RWPE2 (cell line): ENCODE results near the gene CASP8AP2.
"Not testable (repeated sequence)": the region's sequence is repeated elsewhere in the genome, so short reads cannot be mapped to it uniquely, and the experiment has no call there.

Source experiments
- ATAC-seq: fragments of 200-7000 bp; cut with Tn5 transposase; 3 replicates; pipeline ENCODE4 v1.9.1; 2021; ENCODE audit warnings: low read depth
- DNase-seq: peaks from one replicate; pipeline ENCODE4 v3.0.0-alpha.2; 2020; ENCODE audit warnings: low spot score
- H3K27ac ChIP-seq: fragments of 450-650 bp; 2 replicates; pipeline ENCODE4 v1.5.1; 2017; ENCODE audit warnings: mild to moderate bottlenecking; ENCODE audit not compliant: poor library complexity, severe bottlenecking
- H3K27me3 ChIP-seq: fragments of 250-450 bp; sonication (Bioruptor Pico); 2 replicates; pipeline ENCODE4 v1.5.1; 2021; ENCODE audit warnings: mild to moderate bottlenecking, moderate library complexity; ENCODE audit not compliant: insufficient read depth, poor library complexity, severe bottlenecking
- H3K36me3 ChIP-seq: fragments of 250-450 bp; sonication (Bioruptor Pico); 2 replicates; pipeline ENCODE4 v1.5.1; 2020; ENCODE audit warnings: low read depth, mild to moderate bottlenecking, moderate library complexity
- H3K4me1 ChIP-seq: fragments of 250-450 bp; sonication (Bioruptor Pico); 2 replicates; pipeline ENCODE4 v1.5.1; 2021; ENCODE audit warnings: mild to moderate bottlenecking, moderate library complexity; ENCODE audit not compliant: insufficient read depth, poor library complexity, severe bottlenecking
- H3K4me3 ChIP-seq: fragments of 250-450 bp; sonication (Bioruptor Pico); 2 replicates; pipeline ENCODE4 v1.5.1; 2021; ENCODE audit warnings: mild to moderate bottlenecking, moderate library complexity; ENCODE audit not compliant: severe bottlenecking
- H3K9me3 ChIP-seq: fragments of 250-450 bp; sonication (Bioruptor Pico); 2 replicates; pipeline ENCODE4 v1.5.1; 2021; ENCODE audit warnings: mild to moderate bottlenecking, moderate library complexity; ENCODE audit not compliant: severe bottlenecking
- TF ChIP-seq, protein P1 (sequence below): fragments of 450-650 bp; IDR thresholded peaks from one replicate; pipeline ENCODE4 v1.5.1; 2017; ENCODE audit warnings: mild to moderate bottlenecking, moderate library complexity; ENCODE audit not compliant: poor library complexity, severe bottlenecking

Gene CASP8AP2

DNA sequence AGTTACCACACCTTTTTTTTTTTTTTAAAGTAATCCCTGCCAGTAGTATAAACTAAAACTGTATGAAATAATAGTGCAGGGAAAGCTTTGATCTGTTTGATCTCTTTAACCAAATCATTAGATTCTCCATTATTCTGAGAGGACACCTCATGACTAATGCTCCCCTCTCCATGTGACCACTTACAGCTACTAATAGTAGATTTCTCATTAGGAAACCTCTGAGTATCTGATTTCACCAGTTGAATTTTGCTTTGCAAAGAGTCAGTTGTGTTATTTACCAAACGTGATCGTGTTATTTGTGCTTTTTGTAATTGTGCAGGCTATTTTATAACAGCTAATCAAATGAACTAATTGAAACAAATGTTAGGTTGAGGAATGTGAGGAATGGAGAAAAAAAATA is 12.5 kb downstream of the CASP8AP2 start:
- no peaks in the 10 kb centered on the region for H3K27me3 ChIP-seq
- H3K4me1 ChIP-seq = peaks cover 5% of the 10 kb centered on the region
- H3K4me3 ChIP-seq = no peak overlapping the region
- no peak overlapping the region for H3K27ac ChIP-seq
- H3K9me3 ChIP-seq = no peaks in the 10 kb centered on the region
- TF ChIP-seq, protein P1, sequence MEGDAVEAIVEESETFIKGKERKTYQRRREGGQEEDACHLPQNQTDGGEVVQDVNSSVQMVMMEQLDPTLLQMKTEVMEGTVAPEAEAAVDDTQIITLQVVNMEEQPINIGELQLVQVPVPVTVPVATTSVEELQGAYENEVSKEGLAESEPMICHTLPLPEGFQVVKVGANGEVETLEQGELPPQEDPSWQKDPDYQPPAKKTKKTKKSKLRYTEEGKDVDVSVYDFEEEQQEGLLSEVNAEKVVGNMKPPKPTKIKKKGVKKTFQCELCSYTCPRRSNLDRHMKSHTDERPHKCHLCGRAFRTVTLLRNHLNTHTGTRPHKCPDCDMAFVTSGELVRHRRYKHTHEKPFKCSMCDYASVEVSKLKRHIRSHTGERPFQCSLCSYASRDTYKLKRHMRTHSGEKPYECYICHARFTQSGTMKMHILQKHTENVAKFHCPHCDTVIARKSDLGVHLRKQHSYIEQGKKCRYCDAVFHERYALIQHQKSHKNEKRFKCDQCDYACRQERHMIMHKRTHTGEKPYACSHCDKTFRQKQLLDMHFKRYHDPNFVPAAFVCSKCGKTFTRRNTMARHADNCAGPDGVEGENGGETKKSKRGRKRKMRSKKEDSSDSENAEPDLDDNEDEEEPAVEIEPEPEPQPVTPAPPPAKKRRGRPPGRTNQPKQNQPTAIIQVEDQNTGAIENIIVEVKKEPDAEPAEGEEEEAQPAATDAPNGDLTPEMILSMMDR = no peak
- DNase-seq (no peak), ATAC-seq (0 out of 3 replicates have a peak, but pooled peaks have one; percentile 50)
- peaks cover 58% of the 10 kb centered on the region for H3K36me3 ChIP-seq

DNA sequence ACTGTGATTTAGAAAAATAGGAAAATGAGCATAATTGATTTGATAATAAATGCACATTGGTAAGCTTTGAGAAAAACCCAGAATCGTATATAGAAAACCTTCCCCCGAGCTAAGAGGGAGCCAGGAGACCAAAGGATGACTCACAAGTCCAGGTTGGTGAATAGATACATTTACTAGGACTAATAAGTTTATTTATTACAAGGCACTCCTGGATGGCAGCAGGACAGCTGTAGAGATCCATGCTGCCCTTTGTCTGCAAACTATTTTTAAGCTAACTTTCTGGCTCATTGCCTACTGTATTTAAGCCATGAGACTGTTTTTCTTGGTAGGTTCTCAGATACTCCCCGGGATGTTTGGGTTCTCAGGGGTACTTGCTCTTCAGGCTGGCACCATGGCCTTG is 13.4 kb downstream of the CASP8AP2 start:
- Histone ChIP-seq H3K4me3 (no peak overlapping the region), H3K4me1 (peaks cover 5% of the 10 kb centered on the region), H3K27me3 (no peaks in the 10 kb centered on the region), H3K27ac (no peak overlapping the region), H3K9me3 (no peaks in the 10 kb centered on the region), H3K36me3 (peaks cover 58% of the 10 kb centered on the region)
- ATAC-seq (no peak), DNase-seq (no peak)
- TF ChIP-seq, protein P1 = no peak

DNA sequence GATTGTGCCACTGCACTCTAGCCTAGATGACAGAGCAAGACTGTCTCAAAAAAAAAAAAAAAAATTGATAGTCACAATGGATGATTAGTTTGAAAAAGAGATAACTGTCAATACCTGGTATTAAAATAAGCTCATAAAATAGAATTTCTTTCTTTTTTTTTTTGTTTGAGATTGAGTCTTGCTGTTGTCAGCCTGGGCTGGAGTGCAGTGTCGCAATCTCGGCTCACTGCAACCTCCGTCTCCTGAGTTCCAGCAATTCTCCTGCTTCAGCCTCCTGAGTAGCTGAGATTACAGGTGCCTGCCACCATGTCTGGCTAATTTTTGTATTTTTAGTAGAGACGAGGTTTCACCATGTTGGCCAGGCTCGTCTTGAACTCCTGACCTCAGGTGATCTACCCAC is 17.8 kb downstream of the CASP8AP2 start:
- H3K36me3 ChIP-seq = peaks cover 64% of the 10 kb centered on the region
- not testable (repeated sequence) for ATAC-seq, H3K9me3 ChIP-seq, H3K27ac ChIP-seq, H3K4me3 ChIP-seq, H3K27me3 ChIP-seq, DNase-seq, H3K4me1 ChIP-seq

DNA sequence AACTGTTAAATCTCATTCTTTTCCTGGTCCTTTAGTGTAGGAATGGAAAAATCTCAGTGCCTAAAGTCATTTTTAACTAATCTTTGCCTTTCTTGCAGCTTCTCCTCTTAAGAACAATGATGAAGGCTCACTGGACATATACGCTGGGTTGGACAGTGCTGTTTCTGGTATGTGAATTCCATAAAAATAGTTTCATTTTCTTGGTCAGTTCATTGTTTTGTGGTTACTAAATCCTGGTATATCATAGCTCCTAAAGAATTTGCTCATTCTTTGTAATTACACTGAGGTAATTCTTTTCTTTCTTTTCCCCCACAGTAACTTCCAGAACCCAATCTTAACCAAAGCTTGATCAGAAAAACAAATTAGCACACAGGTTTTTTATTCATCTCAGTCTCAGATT is 23.4 kb downstream of the CASP8AP2 start:
- no peak for ATAC-seq
- no peaks in the 10 kb centered on the region for H3K27me3 ChIP-seq
- peaks cover 87% of the 10 kb centered on the region for H3K36me3 ChIP-seq

DNA sequence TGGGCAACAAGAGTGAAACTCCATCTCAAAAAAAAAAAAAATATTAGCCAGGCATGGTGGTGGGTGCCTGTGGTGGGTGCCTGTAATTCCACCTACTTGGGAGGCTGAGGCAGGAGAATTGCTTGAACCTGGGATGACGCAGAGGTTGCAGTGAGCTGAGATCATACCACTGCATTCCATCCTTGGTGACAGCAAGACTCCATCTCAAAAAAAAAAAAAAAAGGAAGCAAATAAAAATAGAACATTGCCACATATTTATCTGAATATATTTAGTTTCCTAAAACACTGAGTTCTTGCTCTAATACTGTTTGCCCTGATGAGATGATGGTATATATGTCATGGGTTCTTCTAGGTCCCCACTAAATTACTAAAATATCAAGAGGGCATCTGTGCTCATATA is 28.4 kb downstream of the CASP8AP2 start:
- ATAC-seq (no peak), DNase-seq (no peak)
- Histone ChIP-seq H3K36me3 (peaks cover 96% of the 10 kb centered on the region), H3K27me3 (no peaks in the 10 kb centered on the region), H3K4me1 (no peaks in the 10 kb centered on the region), H3K27ac (no peak overlapping the region), H3K9me3 (no peaks in the 10 kb centered on the region), H3K4me3 (no peak overlapping the region)
- TF ChIP-seq, protein P1 = no peak

More for the DNA sequence above, 23.4 kb downstream of the CASP8AP2 start:
- Histone ChIP-seq H3K9me3 (no peaks in the 10 kb centered on the region), H3K4me3 (no peak overlapping the region), H3K4me1 (no peaks in the 10 kb centered on the region), H3K27ac (no peak overlapping the region)
- TF ChIP-seq, protein P1 = no peak
- DNase-seq = no peak
